ENCODE measurements around the gene IPO4. TPM values are rescaled to one million over a fixed set of nuclear protein-coding genes. Genes with fewer than 3 reads are reported as not detected.
"Not testable (repeated sequence)": the region's sequence is repeated elsewhere in the genome, so short reads cannot be mapped to it uniquely, and the experiment has no call there.

The IPO4 gene
- total RNA-seq, 1 experiment from 2014 or later: 48.9 TPM

DNA sequence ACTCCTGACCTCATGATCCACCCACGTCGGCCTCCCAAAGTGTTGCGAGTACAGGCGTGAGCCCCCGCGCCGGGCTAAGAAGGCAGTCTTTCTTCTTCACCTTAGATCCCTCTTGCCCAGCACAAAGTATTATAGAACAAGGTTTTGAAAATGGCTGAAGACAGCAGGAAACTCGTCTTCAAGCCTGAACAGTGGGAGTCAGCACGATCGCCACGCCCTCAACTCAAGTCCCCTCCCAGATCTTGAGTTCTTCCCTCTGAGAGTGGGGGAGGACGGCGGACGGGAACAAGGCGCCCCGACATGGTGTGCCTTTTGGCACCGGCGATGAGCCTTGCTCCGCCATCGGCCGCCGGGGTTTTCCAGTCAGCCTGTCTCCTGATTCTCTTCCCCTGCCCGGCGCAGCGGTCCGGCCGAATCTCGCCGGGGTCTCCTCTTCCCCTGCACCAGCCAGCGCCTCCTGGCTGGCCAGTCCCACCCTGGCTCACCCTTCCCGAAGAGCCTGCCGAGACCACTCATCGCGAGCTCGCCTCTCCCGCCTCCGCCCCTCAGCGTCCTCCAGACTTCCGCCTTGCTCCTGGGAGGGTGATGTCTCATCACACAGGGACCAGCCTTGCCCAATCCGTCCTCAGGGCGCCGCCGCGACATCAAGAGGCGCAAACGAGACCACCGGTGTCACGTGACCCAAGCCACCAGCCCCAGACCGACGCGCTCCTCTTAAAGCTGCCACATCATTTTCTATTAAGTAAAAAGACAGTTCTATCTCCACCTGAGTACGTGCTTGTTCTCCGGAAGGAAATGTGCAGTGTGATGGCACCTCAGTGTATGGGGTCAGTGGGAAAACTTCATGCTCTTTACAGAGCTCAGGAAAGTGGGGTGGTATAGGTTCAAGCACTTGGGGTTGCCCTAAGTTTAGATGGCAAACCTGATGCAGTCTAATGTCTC, 24.6 kb upstream of the IPO4 start, which contains the start of gene CHMP4A:
TSS of gene CHMP4A (minus strand) at position 565 of the 942 bp plus-strand sequence. CDS start at position 516, 49 bp downstream.
- peaks cover 20% of the 10 kb centered on the region for H3K79me2 ChIP-seq (ENCODE audit: low read length)
- peak; percentile 100 for DNase-seq
- peak within 1 kb of the TSS; percentile 82 for H3K27ac ChIP-seq (ENCODE audit: low read length)
- H4K20me1 ChIP-seq (ENCODE audit: insufficient read depth, low read depth, low read length): no peaks in the 10 kb centered on the region
- H3K4me1 ChIP-seq (ENCODE audit: low read length): peaks cover 40% of the 10 kb centered on the region
- H3K9ac ChIP-seq (ENCODE audit: low read length): peak within 1 kb of the TSS; percentile 91
- no peaks in the 10 kb centered on the region for H3K9me2 ChIP-seq (replicated peaks; ENCODE audit: insufficient read depth, low read length)
- H3K36me3 ChIP-seq (ENCODE audit: insufficient read depth, low read length): peaks cover 33% of the 10 kb centered on the region
- peak within 1 kb of the TSS; percentile 81 for H3K4me2 ChIP-seq (ENCODE audit: low read depth, low read length, poor library complexity, severe bottlenecking)
- H2AFZ ChIP-seq (ENCODE audit: low read length): no peak within 1 kb of the TSS; the same call in 1 of the 2 replicates
- peak within 1 kb of the TSS; percentile 83 for H3K4me3 ChIP-seq (ENCODE audit: low read length)
- no peaks in the 10 kb centered on the region for H3K27me3 ChIP-seq (ENCODE audit: low read length)
- H3K9me3 ChIP-seq (ENCODE audit: low read length): no peaks in the 10 kb centered on the region

DNA sequence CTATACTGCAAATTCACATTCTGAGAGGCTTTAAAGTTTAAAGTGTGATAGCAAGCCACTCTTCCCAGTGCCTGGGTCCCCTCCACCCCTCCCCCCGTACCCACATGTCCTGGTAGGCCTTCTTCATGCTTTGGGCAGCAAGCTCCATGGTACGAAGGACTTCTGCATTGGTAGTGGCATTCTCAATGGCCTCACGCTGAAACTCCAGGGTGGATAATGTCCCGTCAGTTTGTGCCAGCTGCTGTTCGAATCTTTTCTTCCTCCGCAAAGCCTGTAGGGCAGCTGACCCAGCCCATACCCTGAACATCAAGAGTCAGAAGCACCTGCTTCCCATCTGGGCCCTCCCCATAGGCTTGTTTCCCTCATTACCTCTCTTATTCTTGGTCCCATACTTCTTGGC, 22.7 kb upstream of the IPO4 start:
- peaks cover 52% of the 10 kb centered on the region for H3K36me3 ChIP-seq (ENCODE audit: insufficient read depth, low read length)
- H3K4me2 ChIP-seq (ENCODE audit: low read depth, low read length, poor library complexity, severe bottlenecking): no peak overlapping the region
- H3K79me2 ChIP-seq (ENCODE audit: low read length): peaks cover 20% of the 10 kb centered on the region

DNA sequence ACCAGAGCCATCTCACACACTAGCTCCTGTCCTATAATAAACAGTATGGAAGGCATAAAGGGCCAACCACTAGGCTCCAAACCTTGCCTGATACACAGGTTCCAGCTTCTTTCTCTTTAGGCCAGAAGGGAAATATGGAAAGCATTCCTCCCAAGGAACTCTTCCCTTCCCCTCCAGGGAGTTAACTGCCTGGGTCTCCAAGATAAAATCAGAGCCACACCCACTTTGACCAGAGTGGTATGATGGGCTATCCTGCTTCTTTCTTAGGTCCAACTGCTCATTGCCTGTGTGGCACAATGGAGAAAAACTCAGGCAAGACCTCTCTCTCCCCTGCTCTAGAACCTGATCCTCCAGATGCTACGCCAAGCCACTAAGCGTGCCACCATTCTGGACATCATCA, 19.0 kb upstream of the IPO4 start:
- no peak overlapping the region for H2AFZ ChIP-seq (ENCODE audit: low read length)
- H3K4me3 ChIP-seq (ENCODE audit: low read length): no peak overlapping the region
- H4K20me1 ChIP-seq (ENCODE audit: insufficient read depth, low read depth, low read length): no peaks in the 10 kb centered on the region
- peaks cover 11% of the 10 kb centered on the region for H3K4me1 ChIP-seq (ENCODE audit: low read length)
- no peak overlapping the region for H3K4me2 ChIP-seq (ENCODE audit: low read depth, low read length, poor library complexity, severe bottlenecking)
- no peaks in the 10 kb centered on the region for H3K27me3 ChIP-seq (ENCODE audit: low read length)
- peaks cover 15% of the 10 kb centered on the region for H3K79me2 ChIP-seq (ENCODE audit: low read length)
- H3K9me2 ChIP-seq (replicated peaks; ENCODE audit: insufficient read depth, low read length): no peaks in the 10 kb centered on the region
- peaks cover 82% of the 10 kb centered on the region for H3K36me3 ChIP-seq (ENCODE audit: insufficient read depth, low read length)
- no peak overlapping the region for H3K27ac ChIP-seq (ENCODE audit: low read length)
- H3K9me3 ChIP-seq (ENCODE audit: low read length): peaks cover 6% of the 10 kb centered on the region
- DNase-seq: no peak
- no peak overlapping the region for H3K9ac ChIP-seq (ENCODE audit: low read length)

More for the DNA sequence above, 22.7 kb upstream of the IPO4 start:
- no peaks in the 10 kb centered on the region for H3K27me3 ChIP-seq (ENCODE audit: low read length)
- H3K4me3 ChIP-seq (ENCODE audit: low read length): no peak overlapping the region
- no peak overlapping the region for H3K27ac ChIP-seq (ENCODE audit: low read length)
- H3K9ac ChIP-seq (ENCODE audit: low read length): no peak overlapping the region
- no peaks in the 10 kb centered on the region for H3K9me3 ChIP-seq (ENCODE audit: low read length)
- H3K9me2 ChIP-seq (replicated peaks; ENCODE audit: insufficient read depth, low read length): no peaks in the 10 kb centered on the region
- no peaks in the 10 kb centered on the region for H4K20me1 ChIP-seq (ENCODE audit: insufficient read depth, low read depth, low read length)
- DNase-seq: no peak
- H2AFZ ChIP-seq (ENCODE audit: low read length): no peak overlapping the region
- H3K4me1 ChIP-seq (ENCODE audit: low read length): peaks cover 34% of the 10 kb centered on the region

DNA sequence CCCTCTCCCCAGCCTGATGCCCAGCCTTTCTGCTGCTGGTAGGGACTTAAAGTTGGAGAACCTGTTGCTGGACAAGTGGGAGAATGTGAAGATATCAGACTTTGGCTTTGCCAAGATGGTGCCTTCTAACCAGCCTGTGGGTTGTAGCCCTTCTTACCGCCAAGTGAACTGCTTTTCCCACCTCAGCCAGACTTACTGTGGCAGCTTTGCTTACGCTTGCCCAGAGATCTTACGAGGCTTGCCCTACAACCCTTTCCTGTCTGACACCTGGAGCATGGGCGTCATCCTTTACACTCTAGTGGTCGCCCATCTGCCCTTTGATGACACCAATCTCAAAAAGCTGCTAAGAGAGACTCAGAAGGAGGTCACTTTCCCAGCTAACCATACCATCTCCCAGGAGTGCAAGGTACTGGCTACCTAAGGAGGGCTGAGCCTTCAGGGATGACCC, 18.5 kb upstream of the IPO4 start:
- Histone ChIP-seq H3K9ac (ENCODE audit: low read length) (no peak overlapping the region), H3K4me2 (ENCODE audit: low read depth, low read length, poor library complexity, severe bottlenecking) (no peak overlapping the region), H2AFZ (ENCODE audit: low read length) (no peak overlapping the region), H3K4me3 (ENCODE audit: low read length) (no peak overlapping the region), H3K9me2 (replicated peaks; ENCODE audit: insufficient read depth, low read length) (no peaks in the 10 kb centered on the region), H3K27ac (ENCODE audit: low read length) (no peak overlapping the region), H3K36me3 (ENCODE audit: insufficient read depth, low read length) (peaks cover 86% of the 10 kb centered on the region), H3K79me2 (ENCODE audit: low read length) (peaks cover 11% of the 10 kb centered on the region), H4K20me1 (ENCODE audit: insufficient read depth, low read depth, low read length) (no peaks in the 10 kb centered on the region), H3K27me3 (ENCODE audit: low read length) (no peaks in the 10 kb centered on the region), H3K4me1 (ENCODE audit: low read length) (peaks cover 7% of the 10 kb centered on the region), H3K9me3 (ENCODE audit: low read length) (peaks cover 6% of the 10 kb centered on the region)
- no peak for DNase-seq

DNA sequence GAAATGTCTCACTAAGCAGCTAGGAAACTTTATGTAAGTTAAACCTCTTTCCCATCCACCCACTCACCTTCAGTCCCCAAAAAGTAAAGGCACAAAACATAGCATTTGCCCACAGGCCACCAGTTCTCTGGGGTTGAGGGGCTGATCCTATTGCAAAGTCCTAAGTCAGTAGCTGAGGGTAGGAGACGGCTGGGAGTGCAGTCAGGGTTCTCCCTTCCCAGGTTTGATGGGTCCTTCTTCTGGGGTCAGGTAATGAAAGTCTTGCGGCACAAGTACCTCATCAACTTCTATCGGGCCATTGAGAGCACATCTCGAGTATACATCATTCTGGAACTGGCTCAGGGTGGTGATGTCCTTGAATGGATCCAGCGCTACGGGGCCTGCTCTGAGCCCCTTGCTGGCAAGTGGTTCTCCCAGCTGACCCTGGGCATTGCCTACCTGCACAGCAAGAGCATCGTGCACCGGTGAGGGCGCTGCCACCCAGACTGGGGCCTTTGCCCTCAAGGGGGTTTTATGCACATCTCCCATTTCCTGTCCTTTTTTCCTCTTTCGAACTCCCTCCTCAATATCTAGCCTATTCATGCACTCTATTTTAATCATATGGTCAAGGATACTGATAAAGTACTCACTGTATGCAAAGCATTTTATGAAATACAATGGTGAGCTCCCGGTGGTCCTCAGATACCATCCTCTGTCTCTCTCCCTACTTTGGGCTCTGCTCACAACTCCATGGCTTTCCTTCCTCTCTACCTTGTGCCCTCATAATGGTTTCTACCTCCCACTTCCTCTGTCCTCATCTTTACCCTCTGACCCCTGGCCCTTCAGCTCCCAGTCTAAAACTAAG, 17.9 kb upstream of the IPO4 start:
- Histone ChIP-seq H2AFZ (ENCODE audit: low read length) (no peak overlapping the region), H3K9me3 (ENCODE audit: low read length) (peaks cover 8% of the 10 kb centered on the region), H3K4me1 (ENCODE audit: low read length) (peaks cover under 1% of the 10 kb centered on the region; the same call in 1 of the 2 replicates), H3K4me3 (ENCODE audit: low read length) (no peak overlapping the region), H3K27me3 (ENCODE audit: low read length) (no peaks in the 10 kb centered on the region), H3K27ac (ENCODE audit: low read length) (no peak overlapping the region), H3K79me2 (ENCODE audit: low read length) (peaks cover 6% of the 10 kb centered on the region), H3K9me2 (replicated peaks; ENCODE audit: insufficient read depth, low read length) (no peaks in the 10 kb centered on the region), H3K4me2 (ENCODE audit: low read depth, low read length, poor library complexity, severe bottlenecking) (no peak overlapping the region), H3K36me3 (ENCODE audit: insufficient read depth, low read length) (peaks cover 85% of the 10 kb centered on the region), H4K20me1 (ENCODE audit: insufficient read depth, low read depth, low read length) (no peaks in the 10 kb centered on the region), H3K9ac (ENCODE audit: low read length) (no peak overlapping the region)
- DNase-seq: no peak

DNA sequence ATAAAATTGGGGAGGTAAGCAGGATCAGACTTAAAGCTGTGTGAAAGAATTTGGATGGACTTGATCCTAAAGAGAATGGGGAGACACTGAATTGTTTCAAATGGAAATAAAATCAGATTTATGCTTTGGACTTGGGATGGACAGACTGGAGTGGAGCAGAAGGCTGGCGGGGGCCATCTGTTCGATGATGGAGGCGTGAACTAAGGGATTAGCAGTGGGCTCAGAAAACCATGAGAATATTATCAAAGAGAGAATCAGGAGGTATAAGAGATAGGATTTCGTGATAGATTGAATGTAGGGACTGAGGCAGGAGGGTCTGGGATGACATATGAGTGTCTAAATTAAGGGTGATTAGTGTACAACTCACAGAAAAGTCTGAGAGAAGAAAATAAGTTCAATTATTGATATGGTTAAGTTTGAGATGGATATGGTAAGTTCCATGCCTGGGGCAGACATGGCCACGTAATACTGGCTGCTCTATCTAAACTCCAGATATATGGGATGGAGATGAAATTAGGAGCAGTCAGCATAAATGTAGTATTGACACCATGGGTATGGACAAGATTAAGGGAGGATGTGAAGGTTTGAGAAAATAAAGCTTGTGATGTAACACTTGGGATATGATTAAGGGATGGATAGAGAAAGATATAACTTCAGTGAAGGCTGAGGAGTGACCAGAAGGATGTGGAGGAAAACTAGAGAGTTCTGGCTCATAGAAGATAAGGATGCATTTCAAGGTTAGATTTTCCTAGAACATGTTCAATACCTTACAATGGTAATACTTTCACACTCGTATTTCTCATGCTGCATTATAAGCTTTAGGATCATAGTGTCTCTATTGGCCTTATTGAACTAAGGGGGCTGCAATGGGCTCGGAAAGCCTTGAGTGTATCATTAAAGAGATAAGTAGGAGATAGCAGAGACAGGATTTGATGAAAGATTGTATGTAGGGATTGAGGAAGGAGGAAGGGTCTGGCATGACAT, 15.8 kb upstream of the IPO4 start:
- H4K20me1 ChIP-seq (ENCODE audit: insufficient read depth, low read depth, low read length): no peaks in the 10 kb centered on the region
- H3K9ac ChIP-seq (ENCODE audit: low read length): no peak overlapping the region
- H3K27ac ChIP-seq (ENCODE audit: low read length): no peak overlapping the region
- H3K9me2 ChIP-seq (replicated peaks; ENCODE audit: insufficient read depth, low read length): no peaks in the 10 kb centered on the region
- DNase-seq: no peak
- peaks cover 72% of the 10 kb centered on the region for H3K36me3 ChIP-seq (ENCODE audit: insufficient read depth, low read length)
- peaks cover 8% of the 10 kb centered on the region for H3K9me3 ChIP-seq (ENCODE audit: low read length)
- no peak overlapping the region for H3K4me2 ChIP-seq (ENCODE audit: low read depth, low read length, poor library complexity, severe bottlenecking)
- no peaks in the 10 kb centered on the region for H3K4me1 ChIP-seq (ENCODE audit: low read length)
- H3K79me2 ChIP-seq (ENCODE audit: low read length): 0 out of 2 replicates have a peak, but pooled peaks cover 3% of the 10 kb centered on the region
- no peaks in the 10 kb centered on the region for H3K27me3 ChIP-seq (ENCODE audit: low read length)
- no peak overlapping the region for H3K4me3 ChIP-seq (ENCODE audit: low read length)
- H2AFZ ChIP-seq (ENCODE audit: low read length): no peak overlapping the region

DNA sequence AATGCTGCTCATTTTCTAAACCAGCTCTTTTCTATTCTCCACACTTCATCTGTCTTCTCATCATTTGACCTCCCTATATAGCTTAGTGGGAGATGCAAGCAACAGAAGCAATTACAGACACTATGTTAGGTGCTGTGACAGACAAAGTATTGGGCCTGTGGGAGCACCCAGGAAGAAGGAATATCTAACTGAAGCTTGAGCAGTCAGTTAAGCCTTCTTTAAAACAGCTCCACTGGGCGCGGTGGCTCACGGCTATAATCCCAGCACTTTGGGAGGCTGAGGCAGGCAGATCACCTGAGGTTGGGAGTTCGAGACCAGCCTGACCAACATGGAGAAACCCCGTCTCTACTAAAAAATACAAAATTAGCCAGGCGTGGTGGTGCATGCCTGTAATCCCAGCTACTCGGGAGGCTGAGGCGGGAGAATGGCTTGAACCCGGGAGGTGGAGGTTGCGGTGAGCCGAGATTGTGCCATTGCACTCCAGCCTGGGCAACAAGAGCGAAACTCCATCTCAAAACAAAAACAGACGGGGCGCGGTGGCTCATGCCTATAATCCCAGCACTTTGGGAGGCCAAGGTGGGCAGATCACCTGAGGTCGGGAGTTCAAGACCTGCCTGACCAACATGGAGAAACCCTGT, 14.8 kb upstream of the IPO4 start:
- H3K36me3 ChIP-seq (ENCODE audit: insufficient read depth, low read length): peaks cover 65% of the 10 kb centered on the region
- H4K20me1 ChIP-seq (ENCODE audit: insufficient read depth, low read depth, low read length): not testable (repeated sequence)

More for the DNA sequence above, 14.8 kb upstream of the IPO4 start:
- not testable (repeated sequence) for H3K27ac ChIP-seq (ENCODE audit: low read length); H2AFZ ChIP-seq (ENCODE audit: low read length); DNase-seq; H3K9ac ChIP-seq (ENCODE audit: low read length); H3K9me2 ChIP-seq (replicated peaks; ENCODE audit: insufficient read depth, low read length); H3K27me3 ChIP-seq (ENCODE audit: low read length); H3K4me3 ChIP-seq (ENCODE audit: low read length); H3K9me3 ChIP-seq (ENCODE audit: low read length); H3K79me2 ChIP-seq (ENCODE audit: low read length); H3K4me1 ChIP-seq (ENCODE audit: low read length); H3K4me2 ChIP-seq (ENCODE audit: low read depth, low read length, poor library complexity, severe bottlenecking)
